Measurements from ENCODE around the gene MYRIP.

Gene MYRIP

GRCh38 chr3:39784922-39785321 lies 24.5 kb upstream of the MYRIP start:
- no peaks in the 10 kb centered on the region for H3K9me3 ChIP-seq (ENCODE audit: insufficient read depth, low read length)
- TF ChIP-seq CTCF (IDR thresholded peaks at IDR 0.05; ENCODE audit: low read depth, low read length) (no peak), EZH2phosphoT487 (IDR thresholded peaks at IDR 0.05; ENCODE audit: low read depth) (no peak)
- H3K9ac ChIP-seq (ENCODE audit: low read length) = no peak overlapping the region

GRCh38 chr3:39788128-39788883 lies 21.1 kb upstream of the MYRIP start:
- no peak overlapping the region for H3K4me3 ChIP-seq (ENCODE audit: low read length)
- TF ChIP-seq CTCF (IDR thresholded peaks at IDR 0.05; ENCODE audit: low read depth, low read length) (no peak), EZH2phosphoT487 (IDR thresholded peaks at IDR 0.05; ENCODE audit: low read depth) (no peak)

More at GRCh38 chr3:39784922-39785321, 24.5 kb upstream of the MYRIP start:
- no peaks in the 10 kb centered on the region for H3K27me3 ChIP-seq (ENCODE audit: low read depth, low read length)
- H4K20me1 ChIP-seq (ENCODE audit: insufficient read depth, low read length) = no peaks in the 10 kb centered on the region
- no peak overlapping the region for H3K27ac ChIP-seq (ENCODE audit: low read length)
- no peak overlapping the region for H3K4me2 ChIP-seq (ENCODE audit: low read length)
- H3K4me3 ChIP-seq (ENCODE audit: low read length) = no peak overlapping the region
- H3K36me3 ChIP-seq (replicated peaks; ENCODE audit: low read depth, low read length) = no peaks in the 10 kb centered on the region
- no peak overlapping the region for H2AFZ ChIP-seq (ENCODE audit: low read depth, low read length)
- no peaks in the 10 kb centered on the region for H3K79me2 ChIP-seq (ENCODE audit: low read length)
- no peaks in the 10 kb centered on the region for H3K4me1 ChIP-seq (ENCODE audit: low read length)

GRCh38 chr3:39791603-39792002 lies 17.8 kb upstream of the MYRIP start:
- no peaks in the 10 kb centered on the region for H3K27me3 ChIP-seq (ENCODE audit: low read depth, low read length)
- H3K4me2 ChIP-seq (ENCODE audit: low read length) = no peak overlapping the region
- no peaks in the 10 kb centered on the region for H3K9me3 ChIP-seq (ENCODE audit: insufficient read depth, low read length)
- H3K79me2 ChIP-seq (ENCODE audit: low read length) = no peaks in the 10 kb centered on the region
- H3K36me3 ChIP-seq (replicated peaks; ENCODE audit: low read depth, low read length) = no peaks in the 10 kb centered on the region
- H3K27ac ChIP-seq (ENCODE audit: low read length) = no peak overlapping the region
- TF ChIP-seq EZH2phosphoT487 (IDR thresholded peaks at IDR 0.05; ENCODE audit: low read depth) (no peak), CTCF (IDR thresholded peaks at IDR 0.05; ENCODE audit: low read depth, low read length) (no peak)
- no peak overlapping the region for H2AFZ ChIP-seq (ENCODE audit: low read depth, low read length)
- no peaks in the 10 kb centered on the region for H4K20me1 ChIP-seq (ENCODE audit: insufficient read depth, low read length)
- no peak overlapping the region for H3K4me3 ChIP-seq (ENCODE audit: low read length)
- no peaks in the 10 kb centered on the region for H3K4me1 ChIP-seq (ENCODE audit: low read length)
- H3K9ac ChIP-seq (ENCODE audit: low read length) = no peak overlapping the region

More at GRCh38 chr3:39788128-39788883, 21.1 kb upstream of the MYRIP start:
- Histone ChIP-seq H3K36me3 (replicated peaks; ENCODE audit: low read depth, low read length) (no peaks in the 10 kb centered on the region), H4K20me1 (ENCODE audit: insufficient read depth, low read length) (no peaks in the 10 kb centered on the region), H3K27ac (ENCODE audit: low read length) (no peak overlapping the region), H3K79me2 (ENCODE audit: low read length) (no peaks in the 10 kb centered on the region), H3K4me1 (ENCODE audit: low read length) (no peaks in the 10 kb centered on the region), H3K27me3 (ENCODE audit: low read depth, low read length) (no peaks in the 10 kb centered on the region), H2AFZ (ENCODE audit: low read depth, low read length) (no peak overlapping the region), H3K4me2 (ENCODE audit: low read length) (no peak overlapping the region), H3K9ac (ENCODE audit: low read length) (no peak overlapping the region), H3K9me3 (ENCODE audit: insufficient read depth, low read length) (no peaks in the 10 kb centered on the region)

- no peaks in the 10 kb centered on the region for H3K36me3 ChIP-seq (replicated peaks; ENCODE audit: low read depth, low read length)
- no peaks in the 10 kb centered on the region for H4K20me1 ChIP-seq (ENCODE audit: insufficient read depth, low read length)
- no peaks in the 10 kb centered on the region for H3K27me3 ChIP-seq (ENCODE audit: low read depth, low read length)
- H3K4me1 ChIP-seq (ENCODE audit: low read length) = no peaks in the 10 kb centered on the region
- no peak for TF ChIP-seq CTCF (IDR thresholded peaks at IDR 0.05; ENCODE audit: low read depth, low read length)
- no peak for TF ChIP-seq EZH2phosphoT487 (IDR thresholded peaks at IDR 0.05; ENCODE audit: low read depth)
- H3K4me3 ChIP-seq (ENCODE audit: low read length) = no peak overlapping the region
- H2AFZ ChIP-seq (ENCODE audit: low read depth, low read length) = no peak overlapping the region
- no peaks in the 10 kb centered on the region for H3K9me3 ChIP-seq (ENCODE audit: insufficient read depth, low read length)
- H3K79me2 ChIP-seq (ENCODE audit: low read length) = no peaks in the 10 kb centered on the region
- no peak overlapping the region for H3K27ac ChIP-seq (ENCODE audit: low read length)
- no peak overlapping the region for H3K4me2 ChIP-seq (ENCODE audit: low read length)
- H3K9ac ChIP-seq (ENCODE audit: low read length) = no peak overlapping the region
Observed at GRCh38 chr3:39794880-39795279, 14.5 kb upstream of the MYRIP start.

Measured in OCI-LY3 (cell line).